ENCODE data around the gene ADAMTSL1.

DNA sequence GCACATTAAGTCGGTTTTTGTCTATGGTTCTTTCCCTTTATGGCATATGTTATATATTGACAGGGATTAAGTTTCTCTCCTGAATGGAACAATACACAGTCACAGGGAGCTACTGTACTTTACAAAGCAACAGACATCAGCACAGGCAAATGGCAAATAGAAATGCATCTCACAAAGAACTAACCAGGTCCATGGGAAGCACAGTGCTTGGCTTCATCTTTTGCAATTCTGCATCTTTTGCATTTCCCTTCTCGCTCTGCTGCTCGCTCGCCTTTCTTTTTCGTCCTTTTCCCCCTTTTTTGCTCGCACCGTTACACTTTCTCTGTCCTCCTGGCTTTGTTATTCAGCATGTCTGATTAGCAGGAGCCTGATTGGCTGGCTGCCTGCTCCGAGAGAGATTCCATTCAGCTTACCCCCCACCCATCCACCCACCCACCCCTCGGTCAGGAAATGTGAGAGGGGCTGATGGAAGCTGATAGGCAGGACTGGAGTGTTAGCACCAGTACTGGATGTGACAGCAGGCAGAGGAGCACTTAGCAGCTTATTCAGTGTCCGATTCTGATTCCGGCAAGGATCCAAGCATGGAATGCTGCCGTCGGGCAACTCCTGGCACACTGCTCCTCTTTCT lies at the start of gene ADAMTSL1:
- TF ChIP-seq, protein P1, sequence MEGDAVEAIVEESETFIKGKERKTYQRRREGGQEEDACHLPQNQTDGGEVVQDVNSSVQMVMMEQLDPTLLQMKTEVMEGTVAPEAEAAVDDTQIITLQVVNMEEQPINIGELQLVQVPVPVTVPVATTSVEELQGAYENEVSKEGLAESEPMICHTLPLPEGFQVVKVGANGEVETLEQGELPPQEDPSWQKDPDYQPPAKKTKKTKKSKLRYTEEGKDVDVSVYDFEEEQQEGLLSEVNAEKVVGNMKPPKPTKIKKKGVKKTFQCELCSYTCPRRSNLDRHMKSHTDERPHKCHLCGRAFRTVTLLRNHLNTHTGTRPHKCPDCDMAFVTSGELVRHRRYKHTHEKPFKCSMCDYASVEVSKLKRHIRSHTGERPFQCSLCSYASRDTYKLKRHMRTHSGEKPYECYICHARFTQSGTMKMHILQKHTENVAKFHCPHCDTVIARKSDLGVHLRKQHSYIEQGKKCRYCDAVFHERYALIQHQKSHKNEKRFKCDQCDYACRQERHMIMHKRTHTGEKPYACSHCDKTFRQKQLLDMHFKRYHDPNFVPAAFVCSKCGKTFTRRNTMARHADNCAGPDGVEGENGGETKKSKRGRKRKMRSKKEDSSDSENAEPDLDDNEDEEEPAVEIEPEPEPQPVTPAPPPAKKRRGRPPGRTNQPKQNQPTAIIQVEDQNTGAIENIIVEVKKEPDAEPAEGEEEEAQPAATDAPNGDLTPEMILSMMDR (IDR thresholded peaks at IDR 0.05) = no peak
- TF ChIP-seq POLR2A (IDR thresholded peaks at IDR 0.05) (no peak), POLR2AphosphoS5 (IDR thresholded peaks at IDR 0.05) (no peak)
